Measurements from ENCODE around the gene SLC35F1.

SLC35F1 gene

GRCh38 chr6:117974914-117975627 lies 68.0 kb downstream of the SLC35F1 start:
- no peak for TF ChIP-seq CTCF (IDR thresholded peaks at IDR 0.05; ENCODE audit: control insufficient read depth, insufficient read depth, low read depth, low read length, missing control alignments)
- DNase-seq (ENCODE audit: low read depth): no peak
- no peak overlapping the region for H3K4me3 ChIP-seq (ENCODE audit: control insufficient read depth, low read depth, low read length)

GRCh38 chr6:117976030-117976651 lies 69.1 kb downstream of the SLC35F1 start:
- H3K4me3 ChIP-seq (ENCODE audit: control insufficient read depth, low read depth, low read length): no peak overlapping the region
- DNase-seq (ENCODE audit: low read depth): peak; percentile 4
- TF ChIP-seq CTCF (IDR thresholded peaks at IDR 0.05; ENCODE audit: control insufficient read depth, insufficient read depth, low read depth, low read length, missing control alignments): peak; percentile 48

GRCh38 chr6:117985916-117986315 lies 78.9 kb downstream of the SLC35F1 start:
- H3K4me3 ChIP-seq (ENCODE audit: control insufficient read depth, low read depth, low read length): no peak overlapping the region
- DNase-seq (ENCODE audit: low read depth): no peak
- no peak for TF ChIP-seq CTCF (IDR thresholded peaks at IDR 0.05; ENCODE audit: control insufficient read depth, insufficient read depth, low read depth, low read length, missing control alignments)

GRCh38 chr6:117986396-117986795 lies 79.3 kb downstream of the SLC35F1 start:
- no peak for TF ChIP-seq CTCF (IDR thresholded peaks at IDR 0.05; ENCODE audit: control insufficient read depth, insufficient read depth, low read depth, low read length, missing control alignments)
- no peak overlapping the region for H3K4me3 ChIP-seq (ENCODE audit: control insufficient read depth, low read depth, low read length)
- no peak for DNase-seq (ENCODE audit: low read depth)

GRCh38 chr6:117989086-117989485 lies 82.0 kb downstream of the SLC35F1 start:
- DNase-seq (ENCODE audit: low read depth): no peak
- H3K4me3 ChIP-seq (ENCODE audit: control insufficient read depth, low read depth, low read length): no peak overlapping the region
- TF ChIP-seq CTCF (IDR thresholded peaks at IDR 0.05; ENCODE audit: control insufficient read depth, insufficient read depth, low read depth, low read length, missing control alignments): no peak

- no peak overlapping the region for H3K4me3 ChIP-seq (ENCODE audit: control insufficient read depth, low read depth, low read length)
- TF ChIP-seq CTCF (IDR thresholded peaks at IDR 0.05; ENCODE audit: control insufficient read depth, insufficient read depth, low read depth, low read length, missing control alignments): no peak
- no peak for DNase-seq (ENCODE audit: low read depth)
Measured at GRCh38 chr6:117990151-117990550, 83.1 kb downstream of the SLC35F1 start.
